ENCODE results near the gene FRAT1.

DNA sequence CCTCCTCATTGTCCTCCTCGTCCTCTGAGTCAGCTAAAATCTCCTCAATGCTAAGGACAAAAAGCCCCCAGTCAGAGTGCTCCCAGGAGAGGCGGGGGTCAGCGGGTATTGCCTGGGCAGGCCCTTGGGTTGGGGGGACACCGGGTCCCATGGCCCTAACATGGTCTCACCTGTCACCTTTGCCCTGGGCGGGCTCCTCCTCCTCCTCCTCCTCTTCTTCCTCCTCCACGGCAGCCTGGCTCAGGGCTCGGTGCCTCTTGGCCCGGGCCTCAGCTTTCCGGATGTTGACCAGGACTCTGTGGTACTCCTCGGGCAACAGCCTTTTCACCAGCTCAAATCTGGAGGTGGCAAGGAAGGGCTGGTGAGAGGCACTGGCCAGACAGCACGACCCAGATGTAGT lies 47.5 kb downstream of the FRAT1 start:
- TF ChIP-seq TARDBP (IDR thresholded peaks at IDR 0.05) (no peak), SP1 (IDR thresholded peaks at IDR 0.05) (no peak), FOXK2 (IDR thresholded peaks at IDR 0.05) (no peak), LEF1 (IDR thresholded peaks at IDR 0.05; ENCODE audit: borderline replicate concordance) (no peak), ARNT (IDR thresholded peaks at IDR 0.05) (no peak), HDGF (IDR thresholded peaks at IDR 0.05; ENCODE audit: borderline replicate concordance) (no peak), ELF4 (IDR thresholded peaks at IDR 0.05) (no peak), NFRKB (IDR thresholded peaks at IDR 0.05) (no peak), FOXM1 (IDR thresholded peaks at IDR 0.05; ENCODE audit: borderline replicate concordance) (no peak)
- TF ChIP-seq, protein P1, sequence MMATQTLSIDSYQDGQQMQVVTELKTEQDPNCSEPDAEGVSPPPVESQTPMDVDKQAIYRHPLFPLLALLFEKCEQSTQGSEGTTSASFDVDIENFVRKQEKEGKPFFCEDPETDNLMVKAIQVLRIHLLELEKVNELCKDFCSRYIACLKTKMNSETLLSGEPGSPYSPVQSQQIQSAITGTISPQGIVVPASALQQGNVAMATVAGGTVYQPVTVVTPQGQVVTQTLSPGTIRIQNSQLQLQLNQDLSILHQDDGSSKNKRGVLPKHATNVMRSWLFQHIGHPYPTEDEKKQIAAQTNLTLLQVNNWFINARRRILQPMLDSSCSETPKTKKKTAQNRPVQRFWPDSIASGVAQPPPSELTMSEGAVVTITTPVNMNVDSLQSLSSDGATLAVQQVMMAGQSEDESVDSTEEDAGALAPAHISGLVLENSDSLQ (IDR thresholded peaks at IDR 0.05): no peak

Measured in HEK293T (cell line).